Neuronal stem cell (in vitro differentiated cells): ENCODE data around the gene PHEX.

Experiments used
- DNase-seq: peaks from one replicate; pipeline ENCODE4 v3.0.0-alpha.2; 2013; ENCODE audit warnings: low spot score
- H2AFZ ChIP-seq: one replicate; pipeline ENCODE4 v1.6.1; 2013; ENCODE audit warnings: mild to moderate bottlenecking, low read length, inconsistent platforms
- H2AK5ac ChIP-seq: 2 replicates; pipeline ENCODE4 v1.6.1; 2013; ENCODE audit warnings: low read depth, mild to moderate bottlenecking, inconsistent platforms, low read length, moderate library complexity, mixed read lengths
- H2BK120ac ChIP-seq: 2 replicates; pipeline ENCODE4 v1.6.1; 2013; ENCODE audit warnings: low read depth, mild to moderate bottlenecking, inconsistent platforms, low read length, moderate library complexity, mixed read lengths
- H2BK12ac ChIP-seq: one replicate; pipeline ENCODE4 v1.6.1; 2013; ENCODE audit warnings: low read length, inconsistent platforms
- H2BK15ac ChIP-seq: 2 replicates; pipeline ENCODE4 v1.6.1; 2013; ENCODE audit warnings: mild to moderate bottlenecking, low read length, inconsistent platforms, mixed read lengths
- H2BK5ac ChIP-seq: one replicate; pipeline ENCODE4 v1.6.1; 2013; ENCODE audit warnings: inconsistent platforms, mild to moderate bottlenecking, low read length, moderate library complexity
- H3K14ac ChIP-seq: one replicate; pipeline ENCODE4 v1.6.1; 2013; ENCODE audit warnings: low read length, inconsistent platforms
- H3K18ac ChIP-seq: 2 replicates; pipeline ENCODE4 v1.6.1; 2013; ENCODE audit warnings: low read length, inconsistent platforms
- H3K23ac ChIP-seq: 2 replicates; pipeline ENCODE4 v1.6.1; 2013; ENCODE audit warnings: low read depth, mild to moderate bottlenecking, mixed read lengths, low read length, inconsistent platforms; ENCODE audit not compliant: poor library complexity
- H3K27ac ChIP-seq: replicated peaks from 3 replicates; pipeline ENCODE4 v1.5.1; 2013; ENCODE audit warnings: low read length, inconsistent platforms
- H3K27me3 ChIP-seq, 3 experiments: 2 replicates each; pipeline ENCODE4 v1.6.1; 2013; ENCODE audit warnings: low read length in 3 of 3, mild to moderate bottlenecking in 2 of 3, inconsistent platforms in 1 of 3, low read depth in 1 of 3, mixed read lengths in 1 of 3, moderate library complexity in 1 of 3; ENCODE audit not compliant: control insufficient read depth in 3 of 3, insufficient read depth in 3 of 3
- H3K36me3 ChIP-seq, 2 donors: replicated peaks in 1 of 2; 2 replicates each; pipeline ENCODE4 v1.6.1; 2013; ENCODE audit warnings: low read length in 2 of 2; ENCODE audit not compliant: control insufficient read depth in 2 of 2, insufficient read depth in 2 of 2
- H3K4ac ChIP-seq: 2 replicates; pipeline ENCODE4 v1.6.1; 2013; ENCODE audit warnings: inconsistent platforms, mild to moderate bottlenecking, low read length, moderate library complexity
- H3K4me1 ChIP-seq, 2 donors: 1 replicate in 1 of 2; 2 replicates in 1 of 2; pipeline ENCODE4 v1.6.1; 2013; ENCODE audit warnings: low read length in 2 of 2, low read depth in 1 of 2; ENCODE audit not compliant: control insufficient read depth in 2 of 2, insufficient read depth in 1 of 2
- H3K4me2 ChIP-seq: one replicate; pipeline ENCODE4 v1.6.1; 2013; ENCODE audit warnings: mild to moderate bottlenecking, low read length, inconsistent platforms; ENCODE audit not compliant: insufficient read depth, poor library complexity, severe bottlenecking
- H3K4me3 ChIP-seq, 2 donors: 2 replicates each; pipeline ENCODE4 v1.5.1; 2013; ENCODE audit warnings: low read length in 2 of 2, mild to moderate bottlenecking in 2 of 2, inconsistent platforms in 1 of 2, moderate library complexity in 1 of 2
- H3K79me1 ChIP-seq: one replicate; pipeline ENCODE4 v1.6.1; 2013; ENCODE audit warnings: low read depth, mild to moderate bottlenecking, inconsistent platforms, low read length, moderate library complexity
- H3K9ac ChIP-seq: one replicate; pipeline ENCODE4 v1.6.1; 2013; ENCODE audit warnings: mild to moderate bottlenecking, low read depth, low read length, inconsistent platforms; ENCODE audit not compliant: poor library complexity
- H3K9me3 ChIP-seq, 2 donors: replicated peaks in 1 of 2; 2 replicates each; pipeline versions ENCODE3 to v1.6.1; 2013; ENCODE audit warnings: low read length in 2 of 2, mild to moderate bottlenecking in 2 of 2, inconsistent platforms in 1 of 2, low read depth in 1 of 2, mixed read lengths in 1 of 2, moderate library complexity in 1 of 2; ENCODE audit not compliant: control insufficient read depth in 2 of 2, insufficient read depth in 1 of 2
- H4K8ac ChIP-seq: one replicate; pipeline ENCODE4 v1.6.1; 2013; ENCODE audit warnings: low read depth, mild to moderate bottlenecking, inconsistent platforms, low read length, moderate library complexity
- H4K91ac ChIP-seq: one replicate; pipeline ENCODE4 v1.6.1; 2013; ENCODE audit warnings: low read length, low read depth, mild to moderate bottlenecking, inconsistent platforms; ENCODE audit not compliant: poor library complexity
- WGBS, 2 donors: extraction: QIAGEN DNeasy Blood & Tissue Kit; methylation state at CpG; one replicate each; pipeline ENCODE4 v1.1.7; 2013; ENCODE audit warnings: missing lambda C conversion rate in 2 of 2, mixed read lengths in 1 of 2; ENCODE audit not compliant: insufficient read length in 2 of 2, insufficient replicate concordance in 1 of 2; ENCODE audit errors: extremely low coverage in 2 of 2; 5-methylcytosine and 5-hydroxymethylcytosine counted together

The PHEX gene

GRCh38 chrX:22110729-22111494 lies 78.8 kb downstream of the PHEX start:
- Histone ChIP-seq H3K27ac (no peak overlapping the region), H3K4me2 (no peak overlapping the region), H2AK5ac (no peak overlapping the region), H3K79me1 (no peaks in the 10 kb centered on the region), H3K23ac (no peak overlapping the region), H2BK12ac (no peak overlapping the region), H3K4ac (no peak overlapping the region), H4K8ac (no peak overlapping the region), H3K27me3 (no peaks in the 10 kb centered on the region), H2BK5ac (no peak overlapping the region), H2BK15ac (no peak overlapping the region), H2AFZ (no peak overlapping the region), H2BK120ac (no peak overlapping the region), H4K91ac (no peak overlapping the region), H3K4me3 (no peak overlapping the region), H3K4me1 (no peaks in the 10 kb centered on the region), H3K9ac (no peak overlapping the region), H3K18ac (no peak overlapping the region), H3K9me3 (no peaks in the 10 kb centered on the region), H3K14ac (no peak overlapping the region), H3K36me3 (no peaks in the 10 kb centered on the region)
- DNase-seq: no peak
- no CpG with 5 or more reads among the region's 6 CpGs for WGBS, 2 donors

GRCh38 chrX:22116605-22117546 lies 84.8 kb downstream of the PHEX start:
- no peak overlapping the region for H4K91ac ChIP-seq
- no peaks in the 10 kb centered on the region for H3K4me1 ChIP-seq
- no peak overlapping the region for H3K27ac ChIP-seq
- no peak for DNase-seq
- no peak overlapping the region for H3K4me3 ChIP-seq
- no peak overlapping the region for H3K4me2 ChIP-seq
- H2BK12ac ChIP-seq: no peak overlapping the region
- no peaks in the 10 kb centered on the region for H3K36me3 ChIP-seq
- no peak overlapping the region for H4K8ac ChIP-seq
- no peak overlapping the region for H2BK15ac ChIP-seq
- H2BK120ac ChIP-seq: no peak overlapping the region
- H3K23ac ChIP-seq: no peak overlapping the region
- H2BK5ac ChIP-seq: no peak overlapping the region
- no peak overlapping the region for H2AFZ ChIP-seq
- H3K9me3 ChIP-seq: no peaks in the 10 kb centered on the region
- H3K79me1 ChIP-seq: no peaks in the 10 kb centered on the region
- no peak overlapping the region for H3K9ac ChIP-seq
- H3K4ac ChIP-seq: no peak overlapping the region
- no peak overlapping the region for H3K18ac ChIP-seq
- WGBS, 2 donors: no CpG with 5 or more reads among the region's 7 CpGs
- no peaks in the 10 kb centered on the region for H3K27me3 ChIP-seq
- no peak overlapping the region for H2AK5ac ChIP-seq
- H3K14ac ChIP-seq: no peak overlapping the region

- no peak overlapping the region for H2BK5ac ChIP-seq
- H3K4me1 ChIP-seq: no peaks in the 10 kb centered on the region
- H2BK15ac ChIP-seq: no peak overlapping the region
- WGBS, 2 donors: no CpG with 5 or more reads among the region's 2 CpGs
- no peak for DNase-seq
- H3K4me3 ChIP-seq: no peak overlapping the region
- no peak overlapping the region for H2AK5ac ChIP-seq
- H2BK120ac ChIP-seq: no peak overlapping the region
- no peak overlapping the region for H3K4me2 ChIP-seq
- H2AFZ ChIP-seq: no peak overlapping the region
- H3K18ac ChIP-seq: no peak overlapping the region
- H3K23ac ChIP-seq: no peak overlapping the region
- no peak overlapping the region for H3K14ac ChIP-seq
- no peaks in the 10 kb centered on the region for H3K36me3 ChIP-seq
- H2BK12ac ChIP-seq: no peak overlapping the region
- H3K4ac ChIP-seq: no peak overlapping the region
- no peaks in the 10 kb centered on the region for H3K27me3 ChIP-seq
- H4K91ac ChIP-seq: no peak overlapping the region
- no peak overlapping the region for H4K8ac ChIP-seq
- no peak overlapping the region for H3K27ac ChIP-seq
- H3K79me1 ChIP-seq: no peaks in the 10 kb centered on the region
- H3K9ac ChIP-seq: no peak overlapping the region
- no peaks in the 10 kb centered on the region for H3K9me3 ChIP-seq
Observed at GRCh38 chrX:22117633-22118032, 85.5 kb downstream of the PHEX start.

GRCh38 chrX:22118161-22118830 lies 86.2 kb downstream of the PHEX start:
- no peak overlapping the region for H3K18ac ChIP-seq
- H2BK120ac ChIP-seq: no peak overlapping the region
- H4K8ac ChIP-seq: no peak overlapping the region
- no peak overlapping the region for H3K4me3 ChIP-seq
- no peak overlapping the region for H4K91ac ChIP-seq
- no peaks in the 10 kb centered on the region for H3K27me3 ChIP-seq
- H3K14ac ChIP-seq: no peak overlapping the region
- H3K79me1 ChIP-seq: no peaks in the 10 kb centered on the region
- no peak overlapping the region for H3K9ac ChIP-seq
- H2BK15ac ChIP-seq: no peak overlapping the region
- H3K4ac ChIP-seq: no peak overlapping the region
- DNase-seq: no peak
- H3K4me2 ChIP-seq: no peak overlapping the region
- H2AK5ac ChIP-seq: no peak overlapping the region
- H2BK12ac ChIP-seq: no peak overlapping the region
- H2BK5ac ChIP-seq: no peak overlapping the region
- no CpG with 5 or more reads among the region's 10 CpGs for WGBS, 2 donors
- H3K23ac ChIP-seq: no peak overlapping the region
- H3K27ac ChIP-seq: no peak overlapping the region
- H2AFZ ChIP-seq: no peak overlapping the region
- no peaks in the 10 kb centered on the region for H3K36me3 ChIP-seq
- H3K4me1 ChIP-seq: no peaks in the 10 kb centered on the region
- no peaks in the 10 kb centered on the region for H3K9me3 ChIP-seq
